Thyroid gland (tissue), 4 donors: ENCODE measurements around the gene ZC2HC1B.

Experiments used
- CTCF ChIP-seq, 6 experiments: fragments of 200-600 bp in 3 of 6; fragments of 450-650 bp in 3 of 6; sonication (generic) in 3 of 6; IDR thresholded peaks; one replicate each; pipeline ENCODE4 v1.5.1; 2016 to 2019; ENCODE audit warnings: antibody characterized with exemption in 6 of 6, mild to moderate bottlenecking in 2 of 6, inconsistent platforms in 1 of 6, moderate library complexity in 1 of 6
- POLR2A ChIP-seq, 2 donors: fragments of 450-650 bp; IDR thresholded peaks; one replicate each; pipeline ENCODE4 v1.6.1; 2017; ENCODE audit warnings: antibody characterized with exemption in 2 of 2, mild to moderate bottlenecking in 2 of 2, moderate library complexity in 1 of 2

GRCh38 chr6:143929975-143930374 is 65.7 kb downstream of the ZC2HC1B start:
- TF ChIP-seq CTCF (IDR thresholded peaks at IDR 0.05) = no peak
- TF ChIP-seq POLR2A (IDR thresholded peaks at IDR 0.05) = no peak
